ENCODE measurements around the gene MYH10.

The MYH10 gene

GRCh38 chr17:8459831-8460230 lies 170.7 kb downstream of the MYH10 start:
- peaks cover 16% of the 10 kb centered on the region for H3K36me3 ChIP-seq (ENCODE audit: control insufficient read depth, insufficient read depth, low read length)
- TF ChIP-seq CTCF (IDR thresholded peaks at IDR 0.05; ENCODE audit: insufficient read depth, low read length, poor library complexity, severe bottlenecking), result no peak

GRCh38 chr17:8459107-8459506 lies 171.4 kb downstream of the MYH10 start:
- no peak for TF ChIP-seq CTCF (IDR thresholded peaks at IDR 0.05; ENCODE audit: insufficient read depth, low read length, poor library complexity, severe bottlenecking)
- Histone ChIP-seq H3K27me3 (replicated peaks; ENCODE audit: control insufficient read depth, insufficient read depth, low read length) (no peaks in the 10 kb centered on the region), H3K4me3 (replicated peaks; ENCODE audit: low read depth, low read length) (no peak overlapping the region), H3K36me3 (ENCODE audit: control insufficient read depth, insufficient read depth, low read length) (peaks cover 15% of the 10 kb centered on the region)
- no peak for DNase-seq (ENCODE audit: extremely low read depth, insufficient read length)

More at GRCh38 chr17:8459831-8460230, 170.7 kb downstream of the MYH10 start:
- DNase-seq (ENCODE audit: extremely low read depth, insufficient read length), result no peak
- no peaks in the 10 kb centered on the region for H3K27me3 ChIP-seq (replicated peaks; ENCODE audit: control insufficient read depth, insufficient read depth, low read length)
- no peak overlapping the region for H3K4me3 ChIP-seq (replicated peaks; ENCODE audit: low read depth, low read length)

GRCh38 chr17:8458128-8458527 lies 172.4 kb downstream of the MYH10 start:
- no peaks in the 10 kb centered on the region for H3K27me3 ChIP-seq (replicated peaks; ENCODE audit: control insufficient read depth, insufficient read depth, low read length)
- DNase-seq (ENCODE audit: extremely low read depth, insufficient read length), result no peak
- H3K36me3 ChIP-seq (ENCODE audit: control insufficient read depth, insufficient read depth, low read length), result peaks cover 10% of the 10 kb centered on the region
- H3K4me3 ChIP-seq (replicated peaks; ENCODE audit: low read depth, low read length), result no peak overlapping the region
- no peak for TF ChIP-seq CTCF (IDR thresholded peaks at IDR 0.05; ENCODE audit: insufficient read depth, low read length, poor library complexity, severe bottlenecking)

- no peak for TF ChIP-seq CTCF (IDR thresholded peaks at IDR 0.05; ENCODE audit: insufficient read depth, low read length, poor library complexity, severe bottlenecking)
- Histone ChIP-seq H3K36me3 (ENCODE audit: control insufficient read depth, insufficient read depth, low read length) (peaks cover 7% of the 10 kb centered on the region), H3K4me3 (replicated peaks; ENCODE audit: low read depth, low read length) (no peak overlapping the region), H3K27me3 (replicated peaks; ENCODE audit: control insufficient read depth, insufficient read depth, low read length) (no peaks in the 10 kb centered on the region)
- DNase-seq (ENCODE audit: extremely low read depth, insufficient read length), result no peak
These were observed 174.8 kb downstream of the MYH10 start for GRCh38 chr17:8455665-8456209.

- Histone ChIP-seq H3K36me3 (ENCODE audit: control insufficient read depth, insufficient read depth, low read length) (peaks cover 9% of the 10 kb centered on the region), H3K4me3 (replicated peaks; ENCODE audit: low read depth, low read length) (no peak overlapping the region), H3K27me3 (replicated peaks; ENCODE audit: control insufficient read depth, insufficient read depth, low read length) (no peaks in the 10 kb centered on the region)
- TF ChIP-seq CTCF (IDR thresholded peaks at IDR 0.05; ENCODE audit: insufficient read depth, low read length, poor library complexity, severe bottlenecking), result no peak
- no peak for DNase-seq (ENCODE audit: extremely low read depth, insufficient read length)
These were observed 177.2 kb downstream of the MYH10 start for GRCh38 chr17:8453326-8453725.

Measured in GM06990 (cell line).